Caco-2 (cell line): ENCODE data around the gene LIPH. TPM values are rescaled to one million over a fixed set of nuclear protein-coding genes. Genes with fewer than 3 reads are reported as not detected.

Experiments used
- BruUV-seq: library from RNA; stranded (reverse); fragments of 400-500 nt; replicated peaks from 2 replicates; lab custom pipeline; 2021; lab: Mats Ljungman, UMichigan
- CTCF ChIA-PET: fragments of 300-600 bp; sonication (Branson Sonifier 250); formaldehyde crosslinking; loops from one replicate; lab custom pipeline; 2022; ENCODE audit warnings: antibody characterized with exemption; lab: Charles Lee
- POLR2A ChIA-PET: fragments of 300-600 bp; sonication (Branson Sonifier 250); formaldehyde crosslinking; loops from one replicate; lab custom pipeline; 2022; ENCODE audit warnings: antibody characterized with exemption; lab: Charles Lee
- DNase-seq, 2 experiments: peaks; one replicate each; pipeline versions ENCODE4 v3.0.0 to v3.0.0-alpha.2; 2020 to 2022
- H3K27me3 ChIP-seq: replicated peaks from 2 replicates; pipeline ENCODE4 v1.6.0; 2011; ENCODE audit warnings: low read length; ENCODE audit not compliant: control insufficient read depth, insufficient read depth
- H3K36me3 ChIP-seq: 2 replicates; pipeline ENCODE4 v1.5.1; 2011; ENCODE audit warnings: low read length; ENCODE audit not compliant: control insufficient read depth, insufficient read depth
- H3K4me1 ChIP-seq: fragments of 250-450 bp; sonication (Bioruptor Pico); 2 replicates; pipeline ENCODE4 v1.5.1; 2020; ENCODE audit warnings: mild to moderate bottlenecking
- H3K4me3 ChIP-seq: 2 replicates; pipeline ENCODE4 v1.5.1; 2011; ENCODE audit warnings: low read depth, mild to moderate bottlenecking, control low read depth, low read length
- H3K9me3 ChIP-seq: fragments of 250-450 bp; sonication (Bioruptor Pico); 2 replicates; pipeline ENCODE4 v1.5.1; 2020; ENCODE audit warnings: mild to moderate bottlenecking, moderate library complexity
- H3K27ac Mint-ChIP-seq: one replicate; pipeline ENCODE4 v1.8.0; 2022; ENCODE audit warnings: mixed read lengths; ENCODE audit not compliant: unreplicated experiment
- H3K27me3 Mint-ChIP-seq: one replicate; pipeline ENCODE4 v1.8.0; 2022; ENCODE audit warnings: mixed read lengths; ENCODE audit not compliant: insufficient read depth, unreplicated experiment
- H3K36me3 Mint-ChIP-seq: one replicate; pipeline ENCODE4 v1.8.0; 2022; ENCODE audit warnings: mild to moderate bottlenecking, mixed read lengths; ENCODE audit not compliant: insufficient read depth, unreplicated experiment
- H3K4me1 Mint-ChIP-seq: one replicate; pipeline ENCODE4 v1.8.0; 2022; ENCODE audit warnings: low read depth, mixed read lengths; ENCODE audit not compliant: unreplicated experiment
- H3K4me3 Mint-ChIP-seq: one replicate; pipeline ENCODE4 v1.8.0; 2022; ENCODE audit warnings: mild to moderate bottlenecking, moderate library complexity, mixed read lengths; ENCODE audit not compliant: unreplicated experiment
- H3K9me3 Mint-ChIP-seq: one replicate; pipeline ENCODE4 v1.8.0; 2022; ENCODE audit warnings: mixed read lengths; ENCODE audit not compliant: unreplicated experiment
- intact Hi-C: fragments of 100-400 bp; cut with micrococcal nuclease; formaldehyde crosslinking; loops from one replicate; pipeline ENCODE4 v1.10.0; 2022; ENCODE audit not compliant: unreplicated experiment
- total RNA-seq: library from RNA; stranded (reverse); gene quantifications from 2 replicates; pipeline ENCODE4 v1.2.3, GENCODE V29; 2022
- TF ChIP-seq, protein P1 (sequence below), 2 experiments: fragments of 200-600 bp in 1 of 2; IDR thresholded peaks; 1 replicate in 1 of 2; 2 replicates in 1 of 2; pipeline versions ENCODE4 v1.5.1 to v1.8.0; 2011 to 2022; ENCODE audit warnings: antibody characterized with exemption in 1 of 2, control low read depth in 1 of 2, inconsistent platforms in 1 of 2, low read depth in 1 of 2, low read length in 1 of 2, mild to moderate bottlenecking in 1 of 2, moderate library complexity in 1 of 2; ENCODE audit not compliant: insufficient read depth in 1 of 2, severe bottlenecking in 1 of 2, unreplicated experiment in 1 of 2

The LIPH gene
- total RNA-seq, 1 experiment from 2014 or later, result 6.1 TPM

DNA sequence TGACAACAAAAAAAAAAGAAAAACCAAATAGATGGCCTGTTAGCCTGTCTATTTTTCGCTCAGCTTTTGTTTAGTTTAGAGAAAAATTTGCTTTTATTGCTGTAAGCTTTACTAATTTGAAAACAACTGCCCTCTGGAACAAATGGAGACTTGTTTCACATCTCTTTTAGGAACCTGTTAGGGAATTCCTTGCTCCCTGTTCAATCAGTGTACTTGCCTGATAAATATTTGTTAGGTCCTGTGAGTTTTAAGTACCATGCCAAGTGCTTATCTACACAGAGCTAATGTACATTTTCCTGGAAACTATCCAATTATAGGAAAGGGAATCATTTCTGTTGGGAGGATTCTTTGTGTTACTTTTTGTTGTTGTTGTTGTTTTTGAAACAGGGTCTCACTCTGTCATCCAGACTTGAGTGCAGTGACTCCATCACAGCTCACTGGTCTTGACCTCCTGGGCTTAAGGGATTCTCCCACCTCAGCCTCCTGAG lies 3.5 kb upstream of the LIPH start:
- no peak overlapping the region for H3K27ac Mint-ChIP-seq
- TF ChIP-seq, protein P1, sequence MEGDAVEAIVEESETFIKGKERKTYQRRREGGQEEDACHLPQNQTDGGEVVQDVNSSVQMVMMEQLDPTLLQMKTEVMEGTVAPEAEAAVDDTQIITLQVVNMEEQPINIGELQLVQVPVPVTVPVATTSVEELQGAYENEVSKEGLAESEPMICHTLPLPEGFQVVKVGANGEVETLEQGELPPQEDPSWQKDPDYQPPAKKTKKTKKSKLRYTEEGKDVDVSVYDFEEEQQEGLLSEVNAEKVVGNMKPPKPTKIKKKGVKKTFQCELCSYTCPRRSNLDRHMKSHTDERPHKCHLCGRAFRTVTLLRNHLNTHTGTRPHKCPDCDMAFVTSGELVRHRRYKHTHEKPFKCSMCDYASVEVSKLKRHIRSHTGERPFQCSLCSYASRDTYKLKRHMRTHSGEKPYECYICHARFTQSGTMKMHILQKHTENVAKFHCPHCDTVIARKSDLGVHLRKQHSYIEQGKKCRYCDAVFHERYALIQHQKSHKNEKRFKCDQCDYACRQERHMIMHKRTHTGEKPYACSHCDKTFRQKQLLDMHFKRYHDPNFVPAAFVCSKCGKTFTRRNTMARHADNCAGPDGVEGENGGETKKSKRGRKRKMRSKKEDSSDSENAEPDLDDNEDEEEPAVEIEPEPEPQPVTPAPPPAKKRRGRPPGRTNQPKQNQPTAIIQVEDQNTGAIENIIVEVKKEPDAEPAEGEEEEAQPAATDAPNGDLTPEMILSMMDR (IDR thresholded peaks at IDR 0.05; ENCODE audit: insufficient read depth in 1 of 2, low read depth in 1 of 2, low read length in 1 of 2, severe bottlenecking in 1 of 2, unreplicated experiment in 1 of 2), result no peak

DNA sequence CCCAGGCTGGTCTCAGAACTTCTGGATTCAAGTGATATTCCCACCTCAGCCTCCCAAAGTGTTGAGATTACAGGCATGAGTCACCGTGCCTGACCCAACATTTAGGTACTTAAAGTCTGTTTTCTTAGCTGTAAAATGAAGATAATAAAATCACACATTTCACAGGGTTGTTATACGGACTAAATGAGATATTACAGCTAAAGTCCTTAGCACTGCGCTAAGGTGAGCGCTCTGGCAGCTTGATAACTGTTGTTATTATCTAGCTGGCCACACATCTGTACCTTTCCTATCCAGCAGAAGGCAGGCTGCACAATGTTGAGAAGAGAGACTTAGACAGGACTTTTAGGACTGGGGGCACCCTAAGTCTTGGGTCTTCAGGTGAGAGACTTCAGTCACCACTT lies 2.7 kb upstream of the LIPH start:
- Histone ChIP-seq H3K4me1 (peaks cover 36% of the 10 kb centered on the region), H3K36me3 (no peaks in the 10 kb centered on the region), H3K9me3 (no peaks in the 10 kb centered on the region), H3K27me3 (no peaks in the 10 kb centered on the region), H3K4me3 (no peak overlapping the region)
- TF ChIP-seq, protein P1 (IDR thresholded peaks at IDR 0.05; ENCODE audit: insufficient read depth in 1 of 2, low read depth in 1 of 2, low read length in 1 of 2, severe bottlenecking in 1 of 2, unreplicated experiment in 1 of 2), result no peak
- no peak for DNase-seq
- Mint-ChIP-seq H3K36me3 (peaks cover 13% of the 10 kb centered on the region), H3K27me3 (no peaks in the 10 kb centered on the region), H3K9me3 (no peaks in the 10 kb centered on the region), H3K27ac (no peak overlapping the region), H3K4me1 (peaks cover 11% of the 10 kb centered on the region), H3K4me3 (no peak overlapping the region)
- POLR2A ChIA-PET, result no interaction called here
- intact Hi-C loops, result loop anchor here (5.0 to 10.0 kb wide), 2 partner anchors 58 to 200 kb away; partner anchors contain the start of gene TMEM41A
- CTCF ChIA-PET, result no interaction called here
- no TSS peak for BruUV-seq

More for the DNA sequence above, 3.5 kb upstream of the LIPH start:
- no peaks in the 10 kb centered on the region for H3K27me3 Mint-ChIP-seq
- Histone ChIP-seq H3K9me3 (no peaks in the 10 kb centered on the region), H3K36me3 (no peaks in the 10 kb centered on the region), H3K27me3 (no peaks in the 10 kb centered on the region), H3K4me3 (no peak overlapping the region), H3K4me1 (peaks cover 36% of the 10 kb centered on the region)
- peaks cover 13% of the 10 kb centered on the region for H3K36me3 Mint-ChIP-seq
- BruUV-seq, result no TSS peak
- DNase-seq, result no peak
- no peaks in the 10 kb centered on the region for H3K9me3 Mint-ChIP-seq
- ChIA-PET POLR2A (no interaction called here), CTCF (no interaction called here)
- peaks cover 11% of the 10 kb centered on the region for H3K4me1 Mint-ChIP-seq
- intact Hi-C loops, result loop anchor here (5.0 to 10.0 kb wide), 2 partner anchors 59 to 201 kb away; partner anchors contain the start of gene TMEM41A
- no peak overlapping the region for H3K4me3 Mint-ChIP-seq

DNA sequence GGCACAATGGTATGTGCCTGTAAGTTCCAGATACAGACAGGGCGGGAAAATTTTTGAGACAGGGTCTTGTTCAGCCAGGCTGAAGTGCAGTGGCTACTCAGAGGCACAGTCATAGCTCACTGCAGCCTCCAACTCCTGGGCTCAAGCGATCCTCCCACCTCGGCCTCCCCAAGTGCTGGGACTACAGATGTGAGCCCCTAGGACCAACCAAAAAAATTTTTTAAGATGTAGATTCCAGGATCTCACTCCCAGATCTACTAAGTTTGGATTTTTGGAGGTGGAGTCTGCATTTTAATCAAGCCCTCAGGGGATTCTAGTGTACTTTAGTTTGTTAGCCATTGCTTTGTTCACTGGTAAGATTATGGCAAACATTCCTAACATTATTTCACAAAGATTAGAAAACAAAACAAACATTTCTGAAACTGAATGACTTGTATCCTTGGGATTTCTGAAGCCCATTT lies 2.7 kb downstream of the LIPH start:
- Mint-ChIP-seq H3K4me3 (peak overlapping the region; percentile 48), H3K36me3 (peaks cover 2% of the 10 kb centered on the region), H3K27me3 (no peaks in the 10 kb centered on the region), H3K4me1 (no peaks in the 10 kb centered on the region), H3K27ac (peak overlapping the region; percentile 74), H3K9me3 (no peaks in the 10 kb centered on the region)
- BruUV-seq, result no TSS peak
- Histone ChIP-seq H3K27me3 (no peaks in the 10 kb centered on the region), H3K4me3 (no peak overlapping the region), H3K4me1 (peaks cover 44% of the 10 kb centered on the region), H3K36me3 (no peaks in the 10 kb centered on the region), H3K9me3 (no peaks in the 10 kb centered on the region)
- ChIA-PET POLR2A (no interaction called here), CTCF (no interaction called here)
- intact Hi-C loops, result loop anchor here (10.0 kb wide), 1 partner anchor 195 kb away; no protein-coding TSS in a partner anchor
- DNase-seq, result peak in 1 of 2 experiments; percentile 57
- TF ChIP-seq, protein P1 (IDR thresholded peaks at IDR 0.05; ENCODE audit: insufficient read depth in 1 of 2, low read depth in 1 of 2, low read length in 1 of 2, severe bottlenecking in 1 of 2, unreplicated experiment in 1 of 2), result no peak
